ENCODE measurements around the gene RBMS1.

DNA sequence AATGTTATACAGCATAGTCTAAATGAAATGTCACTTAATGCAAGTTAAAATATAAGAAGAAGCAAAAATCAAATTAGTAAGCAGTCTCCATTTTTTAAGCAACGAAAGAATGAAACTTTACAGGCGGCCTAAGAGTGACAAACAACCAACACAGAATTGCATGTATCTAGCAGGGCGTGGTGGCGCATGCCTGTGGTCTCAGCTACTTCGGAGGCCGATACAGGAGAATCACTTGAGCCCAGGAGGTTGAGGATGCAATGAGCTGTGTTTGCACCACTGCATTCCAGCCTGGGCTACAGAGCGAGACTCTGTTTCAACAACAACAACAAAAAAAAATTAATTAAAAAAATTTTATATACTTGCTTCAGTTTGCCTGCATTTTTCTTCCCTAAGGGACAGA is 16.6 kb downstream of the RBMS1 start:
- TF ChIP-seq, protein P1, sequence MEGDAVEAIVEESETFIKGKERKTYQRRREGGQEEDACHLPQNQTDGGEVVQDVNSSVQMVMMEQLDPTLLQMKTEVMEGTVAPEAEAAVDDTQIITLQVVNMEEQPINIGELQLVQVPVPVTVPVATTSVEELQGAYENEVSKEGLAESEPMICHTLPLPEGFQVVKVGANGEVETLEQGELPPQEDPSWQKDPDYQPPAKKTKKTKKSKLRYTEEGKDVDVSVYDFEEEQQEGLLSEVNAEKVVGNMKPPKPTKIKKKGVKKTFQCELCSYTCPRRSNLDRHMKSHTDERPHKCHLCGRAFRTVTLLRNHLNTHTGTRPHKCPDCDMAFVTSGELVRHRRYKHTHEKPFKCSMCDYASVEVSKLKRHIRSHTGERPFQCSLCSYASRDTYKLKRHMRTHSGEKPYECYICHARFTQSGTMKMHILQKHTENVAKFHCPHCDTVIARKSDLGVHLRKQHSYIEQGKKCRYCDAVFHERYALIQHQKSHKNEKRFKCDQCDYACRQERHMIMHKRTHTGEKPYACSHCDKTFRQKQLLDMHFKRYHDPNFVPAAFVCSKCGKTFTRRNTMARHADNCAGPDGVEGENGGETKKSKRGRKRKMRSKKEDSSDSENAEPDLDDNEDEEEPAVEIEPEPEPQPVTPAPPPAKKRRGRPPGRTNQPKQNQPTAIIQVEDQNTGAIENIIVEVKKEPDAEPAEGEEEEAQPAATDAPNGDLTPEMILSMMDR (IDR thresholded peaks at IDR 0.05; ENCODE audit: low read length) = no peak
- no peak for TF ChIP-seq EZH2 (optimal IDR thresholded peaks at IDR 0.05; ENCODE audit: low read depth, low read length)

Measured in MM.1S (cell line).